K562 (cell line): Measurements from ENCODE around the gene C1D. TPM values are rescaled to one million over a fixed set of nuclear protein-coding genes. Genes with fewer than 3 reads are reported as not detected.

ENCODE experiments used
- ATF7 ChIP-seq: fragments of 450-650 bp; IDR thresholded peaks from 2 replicates; pipeline ENCODE4 v1.7.1; 2014; ENCODE audit warnings: mild to moderate bottlenecking, moderate library complexity
- CREB3 ChIP-seq: fragments of 450-650 bp; conservative IDR thresholded peaks from 2 replicates; pipeline ENCODE4 v1.6.1; 2016; ENCODE audit warnings: missing genetic modification characterization, low read depth, mild to moderate bottlenecking, missing compliant biosample characterization, moderate library complexity
- HDAC3 ChIP-seq: fragments of 450-650 bp; IDR thresholded peaks from 2 replicates; pipeline ENCODE4 v1.6.1; 2018; ENCODE audit warnings: borderline replicate concordance, mild to moderate bottlenecking, moderate library complexity; ENCODE audit not compliant: partially characterized antibody
- HDGF ChIP-seq: fragments of 450-650 bp; IDR thresholded peaks from 2 replicates; pipeline ENCODE4 v1.6.1; 2016
- KHSRP ChIP-seq: fragments of 450-650 bp; IDR thresholded peaks from 2 replicates; pipeline ENCODE4 v1.6.1; 2017
- LCOR ChIP-seq: sonication (generic); formaldehyde crosslinking; IDR thresholded peaks from 2 replicates; pipeline ENCODE4 v1.8.0; 2022; ENCODE audit warnings: mild to moderate bottlenecking, missing genetic modification reagents
- MBD2 ChIP-seq: sonication (generic); IDR thresholded peaks from 2 replicates; pipeline ENCODE4 v1.6.1; 2016; ENCODE audit warnings: low read depth, borderline replicate concordance
- MCM5 ChIP-seq: fragments of 450-650 bp; IDR thresholded peaks from 2 replicates; pipeline ENCODE4 v1.6.1; 2016; ENCODE audit warnings: low read depth
- NBN ChIP-seq: fragments of 450-650 bp; IDR thresholded peaks from 2 replicates; pipeline ENCODE4 v1.6.1; 2016; ENCODE audit warnings: low read depth, mild to moderate bottlenecking
- RNF2 ChIP-seq: sonication (generic); IDR thresholded peaks from 2 replicates; pipeline ENCODE4 v1.6.1; 2016
- SMAD3 ChIP-seq: fragments of 450-650 bp; formaldehyde crosslinking; conservative IDR thresholded peaks from 2 replicates; pipeline ENCODE4 v1.4.0; 2020; ENCODE audit warnings: mild to moderate bottlenecking
- TBL1XR1 ChIP-seq, 2 experiments: IDR thresholded peaks; 2 replicates each; pipeline ENCODE4 v1.6.1; 2012; ENCODE audit warnings: improper control_type of control experiment in 2 of 2, low read length in 2 of 2, mild to moderate bottlenecking in 1 of 2
- ZBTB9 ChIP-seq: fragments of 450-650 bp; formaldehyde crosslinking; IDR thresholded peaks from 2 replicates; pipeline ENCODE4 v1.4.0; 2020; ENCODE audit warnings: mild to moderate bottlenecking, moderate library complexity
- ZNF197 ChIP-seq: fragments of 200-800 bp; sonication (Bioruptor generic); IDR thresholded peaks from 2 replicates; pipeline ENCODE4 v1.6.1; 2016; ENCODE audit warnings: low read depth, missing genetic modification characterization, missing compliant biosample characterization
- ZNF239 ChIP-seq: fragments of 250-450 bp; sonication (Bioruptor Pico); IDR thresholded peaks from 2 replicates; pipeline ENCODE4 v1.4.0; 2020; ENCODE audit warnings: mild to moderate bottlenecking
- ZNF395 ChIP-seq: fragments of 200-800 bp; sonication (Bioruptor generic); IDR thresholded peaks from 2 replicates; pipeline ENCODE4 v1.6.1; 2017; ENCODE audit warnings: missing genetic modification characterization, missing compliant biosample characterization
- ZNF407 ChIP-seq: fragments of 450-650 bp; IDR thresholded peaks from 2 replicates; pipeline ENCODE4 v1.6.1; 2016; ENCODE audit warnings: low read depth
- ZNF584 ChIP-seq: fragments of 200-800 bp; sonication (Bioruptor generic); IDR thresholded peaks from 2 replicates; pipeline ENCODE4 v1.6.1; 2016; ENCODE audit warnings: low read depth, mild to moderate bottlenecking, missing genetic modification characterization, missing compliant biosample characterization
- polyA plus RNA-seq, 8 experiments: library from polyadenylated mRNA; depleted of rRNA in 4 of 8; stranded (reverse) in 5 of 8; unstranded in 3 of 8; fragments of >200 nt; fragmentation: Nextera tagmentation in 2 of 8; fragmentation: Illumina TruSeq in 1 of 8; extraction: Ambion mirVana in 2 of 8; extraction: Trizol in 1 of 8; gene quantifications; 2 replicates each; pipeline versions ENCODE4 v1.2.1 to v1.2.3, GENCODE V29; 2011 to 2014; ENCODE audit warnings: inconsistent platforms in 1 of 8, missing spikeins in 1 of 8
- total RNA-seq, 7 experiments: library from RNA; depleted of rRNA in 6 of 7; stranded (reverse); fragments of >200 nt in 6 of 7; fragmentation: Illumina TruSeq in 2 of 7; extraction: Trizol in 2 of 7; gene quantifications; 2 replicates each; pipeline versions ENCODE4 v1.2.1 to v1.2.3, GENCODE V29; 2011 to 2021; ENCODE audit warnings: low replicate concordance in 1 of 7

C1D gene
- total and polyA plus RNA-seq, 9 of the 15 experiments (the other 6 are each of a cell fraction or from before 2014, with no cell fraction given), result 33.2 to 123 (median 56.5) TPM

DNA sequence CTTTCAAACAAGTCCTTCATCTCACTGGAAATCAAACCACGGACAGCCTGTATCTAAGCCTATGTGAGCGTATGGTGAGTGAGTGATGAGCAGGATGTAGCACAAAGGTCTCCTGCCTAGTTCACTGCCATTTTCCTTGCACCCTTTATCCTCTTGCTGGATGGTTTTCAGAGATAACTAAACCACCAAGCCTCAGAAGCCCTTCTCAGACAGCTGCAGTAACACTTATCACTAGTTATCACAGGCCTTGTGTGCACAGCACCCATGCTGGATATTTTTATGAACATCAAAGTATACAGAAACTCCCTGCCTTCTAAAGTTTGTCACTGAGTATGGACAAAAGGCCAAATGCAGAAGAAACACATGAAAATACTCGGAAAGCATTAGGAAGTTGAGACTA, 69.5 kb downstream of the C1D start (continued):
- 0 out of 2 replicates have a peak, but pooled peaks have one; percentile 36 for TF ChIP-seq CREB3 (tag)
- 0 out of 2 replicates have a peak, but pooled peaks have one; percentile 43 for TF ChIP-seq RNF2
- peak; percentile 89 for TF ChIP-seq HDAC3
- TF ChIP-seq ZBTB9 (CRISPR knock-in tag), result 0 out of 2 replicates have a peak, but pooled peaks have one; percentile 52
- TF ChIP-seq KHSRP, result peak; percentile 67; the same call in 1 of the 2 replicates
- TF ChIP-seq SMAD3 (CRISPR knock-in tag), result 0 out of 2 replicates have a peak, but pooled peaks have one; percentile 32
- TF ChIP-seq ZNF584 (CRISPR knock-in tag), result peak; percentile 68; the same call in 1 of the 2 replicates
- TF ChIP-seq ZNF197 (CRISPR knock-in tag), result 0 out of 2 replicates have a peak, but pooled peaks have one; percentile 65
- no peak for TF ChIP-seq ZNF239 (CRISPR knock-in tag)
- peak; percentile 72; the same call in 1 of the 2 replicates for TF ChIP-seq NBN
- peak; percentile 79 for TF ChIP-seq ZNF395
- peak; percentile 27; the same call in 1 of the 2 replicates for TF ChIP-seq ATF7
- TF ChIP-seq MBD2, result peak; percentile 66; the same call in 1 of the 2 replicates
- no peak for TF ChIP-seq ZNF407
- no peak for TF ChIP-seq HDGF
- peak; percentile 72; the same call in 1 of the 2 replicates for TF ChIP-seq LCOR
- TF ChIP-seq TBL1XR1 (IDR thresholded peaks at IDR 0.05; ENCODE audit: low read length in 2 of 2), result peak in 1 of 2 experiments; percentile 82; a peak in 1 of 4 replicates
- no peak for TF ChIP-seq MCM5
